KMS-11 (cell line): ENCODE measurements around the gene KLF8.

Experiments
- H2AFZ ChIP-seq: fragments of 200-600 bp; sonication (generic); 2 replicates; pipeline ENCODE4 v1.6.1; 2016; ENCODE audit warnings: antibody characterized with exemption, mixed run types, low read depth
- H3K27ac ChIP-seq: fragments of 200-600 bp; sonication (generic); 2 replicates; pipeline ENCODE4 v1.6.1; 2016; ENCODE audit warnings: mild to moderate bottlenecking, mixed run types
- H3K27me3 ChIP-seq: fragments of 200-600 bp; sonication (generic); 2 replicates; pipeline ENCODE4 v1.6.1; 2017; ENCODE audit warnings: mild to moderate bottlenecking, low read depth, mixed run types, moderate library complexity; ENCODE audit not compliant: insufficient read depth
- H3K36me3 ChIP-seq: fragments of 200-600 bp; sonication (generic); 2 replicates; pipeline ENCODE4 v1.6.1; 2017; ENCODE audit warnings: mild to moderate bottlenecking, mixed run types; ENCODE audit not compliant: insufficient read depth
- H3K4me1 ChIP-seq: fragments of 200-600 bp; sonication (generic); 2 replicates; pipeline ENCODE4 v1.6.1; 2016; ENCODE audit warnings: mild to moderate bottlenecking, low read depth, mixed run types; ENCODE audit not compliant: poor library complexity, severe bottlenecking
- H3K4me2 ChIP-seq: fragments of 200-600 bp; sonication (generic); 2 replicates; pipeline ENCODE4 v1.7.0; 2016; ENCODE audit warnings: mild to moderate bottlenecking, mixed run types
- H3K4me3 ChIP-seq: fragments of 200-600 bp; sonication (generic); IDR thresholded peaks from 2 replicates; pipeline ENCODE4 v1.6.1; 2017; ENCODE audit warnings: low read depth, low read length, mixed read lengths; ENCODE audit not compliant: insufficient read depth
- H3K79me2 ChIP-seq: fragments of 200-600 bp; sonication (generic); 2 replicates; pipeline ENCODE4 v1.6.1; 2016; ENCODE audit warnings: low read depth, mixed run types; ENCODE audit not compliant: insufficient read depth
- H3K9ac ChIP-seq: fragments of 200-600 bp; sonication (generic); 2 replicates; pipeline ENCODE4 v1.6.1; 2016; ENCODE audit warnings: mild to moderate bottlenecking, mixed run types
- H4K20me1 ChIP-seq: fragments of 200-600 bp; sonication (generic); 2 replicates; pipeline ENCODE4 v1.6.1; 2016; ENCODE audit warnings: mild to moderate bottlenecking, mixed run types; ENCODE audit not compliant: insufficient read depth
- TF ChIP-seq, protein P1 (sequence below): fragments of 200-600 bp; sonication (generic); conservative IDR thresholded peaks from 2 replicates; pipeline ENCODE4 v1.6.1; 2017; ENCODE audit warnings: low read depth, mild to moderate bottlenecking, antibody characterized with exemption, low read length, moderate library complexity, mixed read lengths

KLF8 gene

GRCh38 chrX:56221101-56221500 lies 11.1 kb upstream of the KLF8 start:
- Histone ChIP-seq H3K27me3 (no peaks in the 10 kb centered on the region), H3K4me3 (no peak overlapping the region), H3K9ac (no peak overlapping the region), H3K27ac (no peak overlapping the region), H3K36me3 (no peaks in the 10 kb centered on the region), H3K4me2 (no peak overlapping the region), H2AFZ (no peak overlapping the region), H4K20me1 (no peaks in the 10 kb centered on the region), H3K4me1 (no peaks in the 10 kb centered on the region), H3K79me2 (no peaks in the 10 kb centered on the region)
- TF ChIP-seq, protein P1, sequence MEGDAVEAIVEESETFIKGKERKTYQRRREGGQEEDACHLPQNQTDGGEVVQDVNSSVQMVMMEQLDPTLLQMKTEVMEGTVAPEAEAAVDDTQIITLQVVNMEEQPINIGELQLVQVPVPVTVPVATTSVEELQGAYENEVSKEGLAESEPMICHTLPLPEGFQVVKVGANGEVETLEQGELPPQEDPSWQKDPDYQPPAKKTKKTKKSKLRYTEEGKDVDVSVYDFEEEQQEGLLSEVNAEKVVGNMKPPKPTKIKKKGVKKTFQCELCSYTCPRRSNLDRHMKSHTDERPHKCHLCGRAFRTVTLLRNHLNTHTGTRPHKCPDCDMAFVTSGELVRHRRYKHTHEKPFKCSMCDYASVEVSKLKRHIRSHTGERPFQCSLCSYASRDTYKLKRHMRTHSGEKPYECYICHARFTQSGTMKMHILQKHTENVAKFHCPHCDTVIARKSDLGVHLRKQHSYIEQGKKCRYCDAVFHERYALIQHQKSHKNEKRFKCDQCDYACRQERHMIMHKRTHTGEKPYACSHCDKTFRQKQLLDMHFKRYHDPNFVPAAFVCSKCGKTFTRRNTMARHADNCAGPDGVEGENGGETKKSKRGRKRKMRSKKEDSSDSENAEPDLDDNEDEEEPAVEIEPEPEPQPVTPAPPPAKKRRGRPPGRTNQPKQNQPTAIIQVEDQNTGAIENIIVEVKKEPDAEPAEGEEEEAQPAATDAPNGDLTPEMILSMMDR: no peak

DNA sequence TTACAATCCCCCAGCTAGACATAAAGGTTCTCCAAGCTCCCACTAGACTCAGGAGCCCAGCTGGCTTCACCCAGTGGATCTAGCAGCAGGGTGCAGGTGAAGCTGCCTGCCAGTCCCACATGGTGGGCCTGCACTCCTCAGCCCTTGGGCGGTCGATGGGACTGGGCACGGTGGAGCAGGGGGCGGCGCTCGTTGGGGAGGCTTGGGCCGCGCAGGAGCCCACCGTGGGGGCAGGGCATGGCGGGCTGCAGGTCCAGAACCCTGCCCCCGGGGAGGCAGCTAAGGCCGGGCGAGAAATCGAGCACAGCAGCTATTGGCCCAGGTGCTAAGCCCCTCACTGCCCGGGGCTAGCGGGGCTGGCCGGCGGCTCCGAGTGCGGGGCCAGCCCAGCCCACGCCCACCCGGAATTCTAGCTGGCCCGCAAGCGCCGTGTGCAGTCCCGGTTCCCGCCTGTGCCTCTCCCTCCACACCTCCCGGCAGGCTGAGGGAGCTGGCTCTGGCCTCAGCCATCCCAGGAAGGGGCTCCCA lies 9.6 kb upstream of the KLF8 start:
- no peak overlapping the region for H3K4me2 ChIP-seq
- no peaks in the 10 kb centered on the region for H3K4me1 ChIP-seq
- no peak overlapping the region for H2AFZ ChIP-seq
- H3K9ac ChIP-seq: no peak overlapping the region
- no peaks in the 10 kb centered on the region for H3K79me2 ChIP-seq
- H3K27ac ChIP-seq: no peak overlapping the region
- H4K20me1 ChIP-seq: no peaks in the 10 kb centered on the region
- H3K27me3 ChIP-seq: no peaks in the 10 kb centered on the region
- TF ChIP-seq, protein P1: no peak
- H3K36me3 ChIP-seq: no peaks in the 10 kb centered on the region
- H3K4me3 ChIP-seq: no peak overlapping the region

- H2AFZ ChIP-seq: no peak overlapping the region
- TF ChIP-seq, protein P1: no peak
- H3K79me2 ChIP-seq: no peaks in the 10 kb centered on the region
- no peak overlapping the region for H3K9ac ChIP-seq
- no peaks in the 10 kb centered on the region for H4K20me1 ChIP-seq
- H3K4me3 ChIP-seq: no peak overlapping the region
- H3K4me2 ChIP-seq: no peak overlapping the region
- H3K4me1 ChIP-seq: no peaks in the 10 kb centered on the region
- no peaks in the 10 kb centered on the region for H3K27me3 ChIP-seq
- H3K27ac ChIP-seq: no peak overlapping the region
- no peaks in the 10 kb centered on the region for H3K36me3 ChIP-seq
Observed at GRCh38 chrX:56226980-56227379, 5.2 kb upstream of the KLF8 start.

DNA sequence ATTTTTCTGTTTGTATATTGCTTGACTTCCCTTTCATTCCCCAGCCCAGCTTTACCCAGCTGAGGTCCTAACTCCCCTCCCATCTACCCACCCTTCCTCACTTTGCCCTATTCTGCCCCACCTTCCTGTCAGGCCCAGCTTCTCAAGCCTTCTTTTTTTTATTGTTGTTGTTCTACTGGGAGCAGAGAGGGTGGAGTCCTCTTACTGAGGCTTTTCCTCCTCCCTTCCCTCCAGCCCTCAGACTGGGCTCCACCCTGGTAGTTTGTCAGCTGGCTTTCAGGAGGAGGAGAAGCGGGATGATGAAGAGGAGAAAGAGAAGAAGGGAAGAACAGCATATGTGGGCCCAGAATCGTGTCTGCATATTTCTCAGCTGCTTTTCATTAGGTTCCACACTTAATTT lies 3.2 kb upstream of the KLF8 start:
- no peak overlapping the region for H3K4me3 ChIP-seq
- no peaks in the 10 kb centered on the region for H3K36me3 ChIP-seq
- H3K27ac ChIP-seq: no peak overlapping the region
- no peaks in the 10 kb centered on the region for H3K4me1 ChIP-seq
- no peak overlapping the region for H2AFZ ChIP-seq
- TF ChIP-seq, protein P1: no peak
- no peaks in the 10 kb centered on the region for H3K27me3 ChIP-seq
- no peak overlapping the region for H3K4me2 ChIP-seq
- no peaks in the 10 kb centered on the region for H4K20me1 ChIP-seq
- H3K79me2 ChIP-seq: no peaks in the 10 kb centered on the region
- no peak overlapping the region for H3K9ac ChIP-seq
